Measurements from ENCODE around the gene VPS51.

The VPS51 gene

GRCh38 chr11:65126624-65127274 lies 30.7 kb downstream of the VPS51 start:
- Histone ChIP-seq H3K79me2 (ENCODE audit: insufficient read depth, low read length) (peaks cover 7% of the 10 kb centered on the region), H3K9me3 (ENCODE audit: low read length) (no peaks in the 10 kb centered on the region), H3K27me3 (ENCODE audit: insufficient read depth, low read length) (no peaks in the 10 kb centered on the region), H3K9ac (ENCODE audit: low read length) (no peak overlapping the region), H3K4me3 (ENCODE audit: low read depth, low read length, poor library complexity, severe bottlenecking) (no peak overlapping the region), H3K27ac (ENCODE audit: low read depth, low read length, poor library complexity, severe bottlenecking) (peak overlapping the region; percentile 43), H3K4me2 (ENCODE audit: low read length) (no peak overlapping the region), H4K20me1 (ENCODE audit: insufficient read depth, low read length) (no peaks in the 10 kb centered on the region), H2AFZ (ENCODE audit: low read length) (no peak overlapping the region), H3K36me3 (ENCODE audit: insufficient read depth, low read length) (peaks cover 81% of the 10 kb centered on the region), H3F3A (ENCODE audit: insufficient read depth, low read length) (peaks cover 23% of the 10 kb centered on the region; the same call in 1 of the 2 replicates), H3K4me1 (ENCODE audit: insufficient read depth, low read length, severe bottlenecking) (peaks cover 33% of the 10 kb centered on the region), H3K9me2 (ENCODE audit: low read depth, low read length) (no peaks in the 10 kb centered on the region)
- TF ChIP-seq EZH2 (IDR thresholded peaks at IDR 0.05; ENCODE audit: borderline replicate concordance, low read length) (no peak), CTCF (IDR thresholded peaks at IDR 0.05; ENCODE audit: low read length) (no peak)

GRCh38 chr11:65127473-65128181 lies 31.6 kb downstream of the VPS51 start:
- Histone ChIP-seq H3K4me3 (ENCODE audit: low read depth, low read length, poor library complexity, severe bottlenecking) (no peak overlapping the region), H2AFZ (ENCODE audit: low read length) (no peak overlapping the region), H3K79me2 (ENCODE audit: insufficient read depth, low read length) (peaks cover 6% of the 10 kb centered on the region), H3K4me1 (ENCODE audit: insufficient read depth, low read length, severe bottlenecking) (peaks cover 41% of the 10 kb centered on the region), H3K9ac (ENCODE audit: low read length) (no peak overlapping the region), H3K9me3 (ENCODE audit: low read length) (no peaks in the 10 kb centered on the region), H3K9me2 (ENCODE audit: low read depth, low read length) (no peaks in the 10 kb centered on the region), H3K27me3 (ENCODE audit: insufficient read depth, low read length) (no peaks in the 10 kb centered on the region), H3K4me2 (ENCODE audit: low read length) (no peak overlapping the region), H3K27ac (ENCODE audit: low read depth, low read length, poor library complexity, severe bottlenecking) (peak overlapping the region; percentile 99), H3F3A (ENCODE audit: insufficient read depth, low read length) (peaks cover 23% of the 10 kb centered on the region; the same call in 1 of the 2 replicates), H4K20me1 (ENCODE audit: insufficient read depth, low read length) (no peaks in the 10 kb centered on the region), H3K36me3 (ENCODE audit: insufficient read depth, low read length) (peaks cover 87% of the 10 kb centered on the region)
- no peak for TF ChIP-seq EZH2 (IDR thresholded peaks at IDR 0.05; ENCODE audit: borderline replicate concordance, low read length)
- TF ChIP-seq CTCF (IDR thresholded peaks at IDR 0.05; ENCODE audit: low read length): no peak

GRCh38 chr11:65128182-65129145 lies 32.5 kb downstream of the VPS51 start:
- no peak overlapping the region for H3K4me3 ChIP-seq (ENCODE audit: low read depth, low read length, poor library complexity, severe bottlenecking)
- no peak overlapping the region for H2AFZ ChIP-seq (ENCODE audit: low read length)
- no peak overlapping the region for H3K9ac ChIP-seq (ENCODE audit: low read length)
- H3K36me3 ChIP-seq (ENCODE audit: insufficient read depth, low read length): peaks cover 95% of the 10 kb centered on the region
- H3K79me2 ChIP-seq (ENCODE audit: insufficient read depth, low read length): peaks cover 2% of the 10 kb centered on the region; the same call in 1 of the 2 replicates
- H3K27ac ChIP-seq (ENCODE audit: low read depth, low read length, poor library complexity, severe bottlenecking): peak overlapping the region; percentile 99
- no peak for TF ChIP-seq EZH2 (IDR thresholded peaks at IDR 0.05; ENCODE audit: borderline replicate concordance, low read length)
- no peak for TF ChIP-seq CTCF (IDR thresholded peaks at IDR 0.05; ENCODE audit: low read length)
- no peak overlapping the region for H3K4me2 ChIP-seq (ENCODE audit: low read length)
- peaks cover 23% of the 10 kb centered on the region; the same call in 1 of the 2 replicates for H3F3A ChIP-seq (ENCODE audit: insufficient read depth, low read length)
- H3K4me1 ChIP-seq (ENCODE audit: insufficient read depth, low read length, severe bottlenecking): peaks cover 37% of the 10 kb centered on the region
- H4K20me1 ChIP-seq (ENCODE audit: insufficient read depth, low read length): no peaks in the 10 kb centered on the region
- no peaks in the 10 kb centered on the region for H3K27me3 ChIP-seq (ENCODE audit: insufficient read depth, low read length)
- no peaks in the 10 kb centered on the region for H3K9me2 ChIP-seq (ENCODE audit: low read depth, low read length)
- H3K9me3 ChIP-seq (ENCODE audit: low read length): no peaks in the 10 kb centered on the region
